ENCODE measurements around the gene OR5AR1.
"Not testable (repeated sequence)": the region's sequence is repeated elsewhere in the genome, so short reads cannot be mapped to it uniquely, and the experiment has no call there.

Gene OR5AR1

GRCh38 chr11:56663386-56663785 lies at the start of gene OR5AR1:
Gene OR5AR1, plus strand, starts transcription at chr11:56663686. Its CDS starts 0 bp downstream, at chr11:56663686.
- no peak for DNase-seq

GRCh38 chr11:56624661-56625110 lies 38.8 kb upstream of the OR5AR1 start:
- no peak for DNase-seq

GRCh38 chr11:56625946-56626345 lies 37.5 kb upstream of the OR5AR1 start:
- no peak for DNase-seq

DNA sequence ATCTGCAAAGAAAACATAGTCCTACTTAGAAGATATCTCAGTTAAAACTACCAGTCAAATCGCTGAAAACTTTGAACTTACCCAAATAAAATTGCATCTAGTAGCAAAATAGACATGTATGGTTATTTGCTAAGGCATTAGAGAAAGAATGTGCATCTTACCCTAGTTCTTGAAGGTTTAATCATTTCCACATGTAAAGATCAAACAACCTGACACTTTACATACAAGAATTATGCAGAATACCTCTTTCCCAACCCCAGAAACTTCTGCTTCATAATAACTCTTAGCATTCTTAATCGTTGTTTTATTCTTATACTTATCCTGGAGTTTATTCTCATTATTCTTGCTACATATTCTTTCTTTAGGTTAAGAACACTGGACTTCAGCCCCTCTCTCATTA lies 31.2 kb upstream of the OR5AR1 start:
- no peak for DNase-seq

GRCh38 chr11:56636861-56637260 lies 26.6 kb upstream of the OR5AR1 start:
- DNase-seq: no peak

DNA sequence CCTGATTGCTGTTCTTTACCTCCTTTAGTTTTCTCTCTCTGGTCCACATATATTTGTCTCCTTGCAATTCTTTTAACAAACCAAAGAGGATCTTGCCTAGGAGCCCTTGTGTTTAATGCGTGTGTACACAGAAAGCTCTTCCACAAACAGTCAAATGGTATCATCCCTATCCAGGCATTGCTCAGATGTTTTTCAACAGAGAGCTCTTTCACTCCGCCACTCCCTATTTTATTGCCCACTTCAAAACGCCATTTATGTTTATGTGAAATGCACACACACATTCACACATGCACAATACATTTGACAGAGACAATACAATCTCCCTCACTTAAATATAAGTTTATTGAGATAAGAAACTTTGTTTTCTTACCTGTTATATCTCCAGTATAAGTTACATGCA lies 26.0 kb upstream of the OR5AR1 start:
- DNase-seq: no peak

- DNase-seq: no peak
Observed at GRCh38 chr11:56642339-56642738, 21.1 kb upstream of the OR5AR1 start, which contains the start of gene OR5AP2. Gene OR5AP2, minus strand, starts transcription at chr11:56642439. Its CDS starts 0 bp downstream, at chr11:56642439.

GRCh38 chr11:56659755-56660154 lies 3.7 kb upstream of the OR5AR1 start:
- DNase-seq: no peak

DNA sequence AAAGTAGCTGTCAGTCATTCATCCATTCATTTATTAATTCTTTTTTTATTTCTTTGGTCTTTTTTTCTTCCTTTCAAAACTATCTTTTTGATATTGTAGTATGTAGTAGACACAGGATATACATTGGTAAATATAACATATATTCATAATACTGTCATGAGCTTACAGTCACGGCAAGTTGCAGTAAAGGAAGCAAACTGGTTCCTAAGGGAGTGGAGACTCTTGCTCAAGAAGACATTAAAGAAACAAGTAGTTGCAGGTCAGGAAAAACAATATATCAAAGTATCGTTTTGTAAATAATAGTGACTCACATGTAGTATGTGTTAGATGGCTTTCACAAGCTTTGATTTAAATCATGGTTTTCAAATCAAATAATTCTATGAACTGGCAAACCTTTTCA lies 7.5 kb downstream of the OR5AR1 start:
- DNase-seq: no peak

DNA sequence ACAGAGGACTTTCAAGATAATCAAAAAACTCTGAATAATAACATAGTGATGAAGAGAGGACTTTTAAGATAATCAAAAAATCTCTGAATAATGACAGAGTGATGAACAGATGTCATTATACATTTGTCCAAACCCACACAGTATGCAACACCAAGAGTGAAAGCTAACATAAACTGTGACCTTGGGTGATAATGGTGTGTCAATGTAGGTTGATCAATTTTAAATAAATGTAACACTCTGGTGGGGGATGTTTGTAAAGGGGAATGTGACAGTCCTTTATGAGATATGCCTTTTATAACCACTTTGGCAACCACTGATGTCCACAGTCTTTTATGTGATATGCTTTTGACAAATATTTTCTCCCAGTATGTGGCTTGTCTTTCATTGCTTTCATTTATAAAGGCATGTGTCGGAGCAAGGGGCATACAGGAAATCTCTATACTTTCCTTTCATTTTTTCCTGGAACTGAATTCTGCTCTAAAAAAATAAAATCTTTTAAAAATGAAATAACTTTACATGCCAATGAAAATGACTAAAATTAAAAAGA lies 25.1 kb downstream of the OR5AR1 start:
- no peak for DNase-seq

DNA sequence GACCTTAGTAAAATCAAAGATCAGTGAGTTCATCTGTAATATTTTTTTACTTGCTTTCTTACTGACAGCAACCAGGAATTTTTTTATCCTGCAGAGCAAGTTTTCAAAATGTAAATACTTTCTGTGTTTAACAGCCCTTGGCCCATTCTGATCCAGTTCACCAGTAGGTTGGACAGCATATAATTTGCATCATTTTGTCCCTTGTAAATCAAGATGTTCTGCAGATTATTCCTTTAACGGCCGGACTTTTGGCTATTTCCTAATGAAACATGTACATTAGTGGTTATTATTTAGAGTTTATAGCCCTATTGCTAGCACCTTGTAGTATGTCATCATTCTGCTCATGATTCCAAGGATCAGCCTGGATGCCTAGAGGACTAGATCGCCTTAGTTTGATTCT lies 27.7 kb downstream of the OR5AR1 start:
- DNase-seq: not testable (repeated sequence)

DNA sequence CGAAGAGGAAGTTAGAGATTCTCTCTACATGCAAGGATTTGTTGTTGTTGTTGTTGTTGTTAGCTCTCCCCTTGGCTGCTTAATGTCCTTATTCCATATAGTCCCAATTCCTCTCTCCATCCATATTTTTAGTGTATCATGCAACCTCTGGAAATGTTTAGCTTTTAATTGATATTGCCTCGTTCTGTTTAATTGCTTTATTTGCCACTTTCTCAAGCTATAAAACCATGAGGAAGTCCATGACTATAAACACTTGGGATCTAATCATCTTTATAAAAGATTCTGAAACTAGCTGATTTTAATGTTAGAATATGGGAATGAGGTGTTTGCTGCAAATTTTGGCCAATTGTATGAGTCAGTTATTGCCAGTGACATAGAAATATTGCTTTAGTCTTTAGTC lies 29.9 kb downstream of the OR5AR1 start:
- DNase-seq: no peak

DNA sequence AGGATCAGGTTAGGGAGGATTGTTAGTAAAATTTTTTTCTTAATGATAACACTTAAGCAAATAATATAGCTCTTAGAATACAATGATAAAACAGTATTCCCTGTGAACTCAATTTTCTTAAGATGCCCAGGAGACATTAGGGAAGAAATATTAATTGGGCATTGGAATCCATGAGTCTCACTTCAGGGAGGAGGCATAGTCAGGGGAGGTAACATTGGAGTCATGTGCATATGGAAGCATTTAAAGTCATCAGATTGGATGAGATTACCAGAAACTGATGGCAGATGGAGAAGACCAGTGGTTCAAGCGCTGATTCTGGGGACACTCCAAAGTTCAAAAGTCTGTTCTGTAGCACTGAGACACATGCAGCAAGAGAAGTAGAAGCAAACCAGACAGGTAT lies 35.3 kb downstream of the OR5AR1 start, which contains the start of gene OR9G1:
Gene OR9G1, plus strand, starts transcription at position 301 of the 400 bp plus-strand sequence. CDS start 1,293 bp downstream, outside the sequence.
- no peak for DNase-seq

GRCh38 chr11:56700242-56700913 lies 36.9 kb downstream of the OR5AR1 start:
- no peak for DNase-seq

DNA sequence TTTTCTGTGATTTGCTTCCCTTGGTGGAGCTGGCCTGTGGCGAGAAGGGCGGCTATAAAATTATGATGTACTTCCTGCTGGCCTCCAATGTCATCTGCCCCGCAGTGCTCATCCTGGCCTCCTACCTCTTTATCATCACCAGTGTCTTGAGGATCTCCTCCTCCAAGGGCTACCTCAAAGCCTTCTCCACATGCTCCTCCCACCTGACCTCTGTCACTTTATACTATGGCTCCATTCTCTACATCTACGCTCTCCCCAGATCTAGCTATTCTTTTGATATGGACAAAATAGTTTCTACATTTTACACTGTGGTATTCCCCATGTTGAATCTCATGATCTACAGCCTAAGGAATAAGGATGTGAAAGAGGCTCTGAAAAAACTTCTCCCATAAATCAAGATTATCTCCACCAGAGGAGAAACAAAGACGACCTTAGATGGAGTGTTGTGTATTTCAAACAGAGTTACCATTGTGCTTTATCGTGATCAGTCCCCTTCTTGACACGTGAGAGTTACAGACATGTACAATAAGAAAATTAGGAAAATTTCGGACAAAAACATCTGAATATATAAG lies 37.5 kb downstream of the OR5AR1 start:
- no peak for DNase-seq

DNA sequence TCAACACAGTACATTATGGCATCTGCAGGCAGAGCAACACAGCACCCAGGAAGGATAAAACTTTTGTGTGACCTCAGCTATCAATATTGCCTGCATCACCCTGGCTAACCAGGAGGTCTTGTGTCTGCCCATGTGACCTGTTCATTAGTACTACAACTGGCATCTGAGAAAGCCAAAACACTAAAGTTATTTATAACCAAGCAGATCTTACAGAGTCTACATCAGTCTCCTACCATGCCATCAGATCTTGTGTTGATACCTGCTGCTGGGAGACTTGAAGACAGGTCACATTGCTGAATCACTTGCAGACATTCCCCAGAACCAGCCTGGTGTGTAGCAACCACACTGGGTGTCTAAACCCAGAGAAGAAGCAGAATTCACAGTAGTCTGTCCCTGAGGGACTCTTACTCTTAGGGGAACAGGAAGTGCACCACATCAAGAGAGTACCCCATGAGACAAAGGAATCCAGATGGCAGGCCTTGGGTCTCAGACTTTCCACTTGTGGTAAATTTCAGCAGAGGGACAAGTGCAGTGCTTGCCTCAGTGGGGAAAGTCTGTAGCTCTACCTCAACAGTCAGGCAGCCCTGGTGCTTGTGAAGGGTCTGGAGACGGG lies 42.4 kb downstream of the OR5AR1 start:
- DNase-seq: no peak

- no peak for DNase-seq
Observed at GRCh38 chr11:56706486-56706885, 43.0 kb downstream of the OR5AR1 start.

DNA sequence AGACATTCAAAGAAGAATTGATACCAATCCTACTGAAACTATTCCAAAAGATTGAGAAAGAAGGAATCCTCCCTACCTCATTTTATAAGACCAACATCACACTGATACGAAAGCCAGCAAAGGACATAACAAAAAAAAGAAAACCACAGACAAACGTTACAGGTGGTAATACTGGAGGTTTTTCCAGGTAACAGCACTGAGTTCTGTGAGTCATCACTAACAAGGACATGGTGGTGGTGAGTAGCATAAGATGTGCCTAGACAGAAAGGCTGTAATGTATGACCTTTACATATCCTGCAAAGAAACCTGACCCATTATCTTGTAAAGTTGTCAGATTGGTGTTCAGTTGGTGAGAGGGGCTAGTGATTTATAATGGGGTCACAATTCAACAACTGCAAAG lies 50.7 kb downstream of the OR5AR1 start:
- no peak for DNase-seq

Data from NCI-H510A treated with DMSO at 0.1 percent for 48 hours (cell line).